Measurements from ENCODE around the gene BMP8B. TPM values are rescaled to one million over a fixed set of nuclear protein-coding genes. Genes with fewer than 3 reads are reported as not detected.

Gene BMP8B
- total RNA-seq, 2 experiments from 2014 or later = 0.12 to 0.14 TPM

DNA sequence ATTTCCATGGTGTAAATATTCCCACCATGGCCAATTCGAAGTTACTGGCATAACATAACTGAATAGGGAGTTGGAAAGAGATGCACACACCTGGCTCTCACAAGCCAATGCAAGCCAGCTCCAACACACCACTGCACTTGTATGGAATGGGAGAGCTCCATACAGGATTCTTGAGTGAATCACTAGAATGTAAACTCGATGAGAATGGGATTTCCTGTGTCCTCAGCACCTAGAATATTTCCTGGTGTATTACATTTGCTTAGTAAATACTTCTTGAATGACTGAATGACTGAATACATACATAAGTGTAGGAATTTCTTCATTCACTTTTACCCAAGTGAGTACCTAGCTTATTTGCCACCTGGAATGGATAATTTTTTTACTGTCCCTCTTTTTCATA is 66.2 kb downstream of the BMP8B start:
- H3K27ac Mint-ChIP-seq = no peak overlapping the region
- CTCF ChIA-PET = interaction anchor here (1.0 to 3.0 kb wide), 4 partner anchors 51 to 117 kb away, joined by 3 to 11 read pairs (median 5); partner anchors contain the start of gene NT5C1A

DNA sequence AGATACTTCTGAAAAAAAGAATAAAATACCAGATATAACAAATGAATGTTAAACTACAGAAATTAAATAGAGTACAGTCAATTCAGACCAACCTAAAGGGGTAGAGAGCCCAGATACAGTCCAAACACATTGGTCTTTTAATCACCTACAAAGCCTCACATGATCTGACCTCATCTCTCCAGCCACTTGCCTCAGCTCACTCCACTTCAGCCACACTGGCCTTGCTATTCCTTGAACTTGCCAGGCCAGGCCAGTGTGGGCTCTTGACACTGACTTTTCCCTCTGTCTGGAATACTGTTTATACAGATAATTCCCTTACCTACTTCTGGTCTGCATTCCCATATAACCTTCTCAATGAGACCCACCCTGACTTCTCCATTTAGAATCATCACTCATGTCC is 67.0 kb downstream of the BMP8B start:
- intact Hi-C loops (cut with micrococcal nuclease) = loop anchor here (10.0 kb wide), 2 partner anchors 317 to 617 kb away; no protein-coding TSS in a partner anchor
- H3K4me3 Mint-ChIP-seq = no peak overlapping the region

More for the DNA sequence above, 66.2 kb downstream of the BMP8B start:
- H3K4me3 Mint-ChIP-seq = no peak overlapping the region
- H3K9me3 Mint-ChIP-seq = no peaks in the 10 kb centered on the region
- H3K4me1 Mint-ChIP-seq (ENCODE audit: low read depth) = peaks cover 4% of the 10 kb centered on the region
- no peak for DNase-seq
- no peaks in the 10 kb centered on the region for H3K36me3 Mint-ChIP-seq (ENCODE audit: low read depth)
- H3K27me3 Mint-ChIP-seq (ENCODE audit: low read depth) = peaks cover 31% of the 10 kb centered on the region
- intact Hi-C loops (cut with micrococcal nuclease) = loop anchor here (10.0 kb wide), 2 partner anchors 318 to 618 kb away; no protein-coding TSS in a partner anchor

DNA sequence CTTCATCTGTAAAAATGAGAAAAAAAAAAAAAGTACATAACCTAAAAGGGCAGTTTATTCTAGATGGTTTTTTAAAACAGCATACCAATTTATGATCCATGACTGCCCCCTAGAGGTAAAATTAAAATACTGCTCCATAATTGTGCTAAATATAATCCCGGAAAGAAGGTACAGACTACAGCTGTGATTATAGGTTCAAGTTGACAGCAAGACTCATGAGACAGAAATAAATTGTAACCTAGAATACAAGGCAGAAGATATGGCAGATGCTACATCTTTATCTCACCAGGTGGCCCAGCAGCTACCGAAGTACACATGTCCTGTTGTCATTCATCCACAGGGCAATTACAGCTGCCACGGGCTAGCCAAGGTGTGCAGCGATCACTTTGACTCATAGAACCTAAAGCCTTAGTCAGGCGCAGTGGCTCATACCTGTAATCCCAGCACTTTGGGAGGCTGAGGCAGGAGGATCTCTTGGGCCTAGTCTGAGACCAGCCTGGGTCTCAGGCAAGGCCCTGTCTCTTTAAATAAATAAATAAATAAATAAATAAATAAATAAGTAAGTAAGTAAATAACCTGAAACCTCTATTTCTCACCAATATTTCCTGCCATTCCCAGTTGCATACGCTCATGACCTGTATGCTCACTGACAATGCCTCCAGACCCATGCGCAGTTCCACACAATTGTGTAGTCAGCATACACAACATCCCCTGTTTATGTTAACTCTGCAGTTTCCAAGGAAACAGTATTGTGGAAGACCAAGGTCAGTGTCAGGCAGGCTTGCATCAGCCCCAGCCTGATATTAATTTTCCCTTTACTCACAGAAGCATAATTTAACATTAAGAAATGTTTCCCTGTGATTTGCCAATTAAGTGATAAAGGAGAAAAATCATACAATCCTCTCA is 68.3 kb downstream of the BMP8B start:
- Mint-ChIP-seq H3K27me3 (ENCODE audit: low read depth) (peaks cover 36% of the 10 kb centered on the region), H3K27ac (no peak overlapping the region), H3K9me3 (no peaks in the 10 kb centered on the region), H3K4me1 (ENCODE audit: low read depth) (no peaks in the 10 kb centered on the region), H3K4me3 (no peak overlapping the region), H3K36me3 (ENCODE audit: low read depth) (no peaks in the 10 kb centered on the region)
- no peak for DNase-seq
- intact Hi-C loops (cut with micrococcal nuclease) = loop anchor here (1.0 to 10.0 kb wide), 5 partner anchors 48 to 616 kb away; partner anchors contain the start of gene NT5C1A
- CTCF ChIA-PET = interaction anchor here (0.6 to 3.3 kb wide), 20 partner anchors 18 to 1700 kb away, joined by 3 to 16 read pairs (median 4); partner anchors contain the start of genes NT5C1A and PPIE

More for the DNA sequence above, 67.0 kb downstream of the BMP8B start:
- CTCF ChIA-PET = interaction anchor here (3.0 to 3.3 kb wide), 2 partner anchors 49 to 116 kb away, joined by 11 to 12 read pairs; partner anchors contain the start of gene NT5C1A
- H3K27ac Mint-ChIP-seq = no peak overlapping the region
- H3K4me1 Mint-ChIP-seq (ENCODE audit: low read depth) = peaks cover under 1% of the 10 kb centered on the region
- no peaks in the 10 kb centered on the region for H3K36me3 Mint-ChIP-seq (ENCODE audit: low read depth)
- no peaks in the 10 kb centered on the region for H3K9me3 Mint-ChIP-seq
- no peak for DNase-seq
- peaks cover 31% of the 10 kb centered on the region for H3K27me3 Mint-ChIP-seq (ENCODE audit: low read depth)

DNA sequence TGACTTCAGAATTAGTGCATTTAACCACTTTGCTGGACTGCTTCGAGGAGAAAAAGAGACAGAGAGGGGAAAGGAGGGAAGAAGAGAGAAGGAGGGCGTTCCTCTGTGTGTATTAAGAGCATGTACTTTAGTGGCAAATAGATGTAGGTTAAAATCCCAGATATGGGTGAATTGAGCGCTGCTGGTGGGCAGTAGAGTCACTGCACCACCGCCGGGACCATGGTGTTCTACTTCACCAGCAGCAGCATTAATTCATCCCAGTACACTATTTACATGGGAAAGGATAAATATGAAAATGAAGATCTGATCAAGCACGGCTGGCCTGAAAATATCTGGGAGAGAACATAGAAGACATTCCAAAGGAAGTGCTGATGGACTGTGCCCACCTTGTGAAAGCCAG is 70.9 kb downstream of the BMP8B start:
- DNase-seq = no peak
- intact Hi-C loops (cut with micrococcal nuclease) = no loop called here
- no peak overlapping the region for H3K27ac Mint-ChIP-seq
- H3K27me3 Mint-ChIP-seq (ENCODE audit: low read depth) = peaks cover 39% of the 10 kb centered on the region
- CTCF ChIA-PET = no interaction called here
- no peaks in the 10 kb centered on the region for H3K9me3 Mint-ChIP-seq
- no peaks in the 10 kb centered on the region for H3K36me3 Mint-ChIP-seq (ENCODE audit: low read depth)
- no peak overlapping the region for H3K4me3 Mint-ChIP-seq
- H3K4me1 Mint-ChIP-seq (ENCODE audit: low read depth) = no peaks in the 10 kb centered on the region

DNA sequence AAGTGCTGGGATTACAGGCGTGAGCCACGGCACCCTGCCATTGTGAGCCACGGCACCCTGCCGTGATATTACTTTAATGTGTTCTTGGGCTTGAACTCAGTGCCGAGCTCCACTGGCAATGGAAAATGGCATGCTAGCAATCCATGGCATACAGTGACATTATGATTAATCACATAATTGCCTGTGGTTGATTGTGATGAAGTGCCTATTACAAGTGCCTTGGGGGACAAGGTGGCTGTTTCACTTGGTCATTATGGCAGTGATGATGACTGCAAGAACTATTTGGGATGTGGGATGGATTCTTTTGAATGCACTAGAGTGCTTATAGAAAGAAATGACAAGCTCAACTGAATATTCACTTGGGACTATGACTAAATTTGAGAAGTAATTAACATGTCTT is 75.1 kb downstream of the BMP8B start:
- CTCF ChIA-PET = interaction anchor here (0.8 to 1.8 kb wide), 3 partner anchors 41 to 107 kb away, joined by 3 to 7 read pairs (median 3); no protein-coding TSS in a partner anchor
- intact Hi-C loops (cut with micrococcal nuclease) = no loop called here
- Mint-ChIP-seq H3K36me3 (ENCODE audit: low read depth) (no peaks in the 10 kb centered on the region), H3K4me1 (ENCODE audit: low read depth) (no peaks in the 10 kb centered on the region), H3K27me3 (ENCODE audit: low read depth) (peaks cover 36% of the 10 kb centered on the region), H3K27ac (no peak overlapping the region), H3K9me3 (no peaks in the 10 kb centered on the region), H3K4me3 (no peak overlapping the region)
- no peak for DNase-seq

DNA sequence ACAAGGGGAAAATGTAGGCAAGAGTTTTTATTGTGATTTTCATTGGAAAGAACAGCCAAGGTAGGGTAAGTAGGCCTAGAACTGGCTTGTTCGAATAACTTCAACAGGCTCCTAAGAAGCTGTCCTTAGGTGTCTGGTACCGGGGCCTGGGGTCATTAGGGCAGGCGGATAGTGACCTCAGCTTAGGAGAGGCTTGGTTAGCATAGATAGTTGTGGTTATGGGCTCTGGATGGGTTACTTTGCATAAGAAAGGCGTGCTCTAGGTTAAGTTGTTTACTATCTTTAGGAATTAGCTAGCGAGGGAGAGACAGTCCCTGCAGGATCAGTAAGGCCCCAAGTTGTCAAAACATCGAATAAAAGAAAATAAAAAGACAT is 76.7 kb downstream of the BMP8B start:
- DNase-seq = no peak
- no peaks in the 10 kb centered on the region for H3K36me3 Mint-ChIP-seq (ENCODE audit: low read depth)
- CTCF ChIA-PET = interaction anchor here (0.7 kb wide), 1 partner anchor 10 kb away, joined by 4 read pairs; no protein-coding TSS in a partner anchor
- peaks cover 24% of the 10 kb centered on the region for H3K27me3 Mint-ChIP-seq (ENCODE audit: low read depth)
- intact Hi-C loops (cut with micrococcal nuclease) = no loop called here
- no peaks in the 10 kb centered on the region for H3K9me3 Mint-ChIP-seq
- no peak overlapping the region for H3K27ac Mint-ChIP-seq
- no peak overlapping the region for H3K4me3 Mint-ChIP-seq
- no peaks in the 10 kb centered on the region for H3K4me1 Mint-ChIP-seq (ENCODE audit: low read depth)

DNA sequence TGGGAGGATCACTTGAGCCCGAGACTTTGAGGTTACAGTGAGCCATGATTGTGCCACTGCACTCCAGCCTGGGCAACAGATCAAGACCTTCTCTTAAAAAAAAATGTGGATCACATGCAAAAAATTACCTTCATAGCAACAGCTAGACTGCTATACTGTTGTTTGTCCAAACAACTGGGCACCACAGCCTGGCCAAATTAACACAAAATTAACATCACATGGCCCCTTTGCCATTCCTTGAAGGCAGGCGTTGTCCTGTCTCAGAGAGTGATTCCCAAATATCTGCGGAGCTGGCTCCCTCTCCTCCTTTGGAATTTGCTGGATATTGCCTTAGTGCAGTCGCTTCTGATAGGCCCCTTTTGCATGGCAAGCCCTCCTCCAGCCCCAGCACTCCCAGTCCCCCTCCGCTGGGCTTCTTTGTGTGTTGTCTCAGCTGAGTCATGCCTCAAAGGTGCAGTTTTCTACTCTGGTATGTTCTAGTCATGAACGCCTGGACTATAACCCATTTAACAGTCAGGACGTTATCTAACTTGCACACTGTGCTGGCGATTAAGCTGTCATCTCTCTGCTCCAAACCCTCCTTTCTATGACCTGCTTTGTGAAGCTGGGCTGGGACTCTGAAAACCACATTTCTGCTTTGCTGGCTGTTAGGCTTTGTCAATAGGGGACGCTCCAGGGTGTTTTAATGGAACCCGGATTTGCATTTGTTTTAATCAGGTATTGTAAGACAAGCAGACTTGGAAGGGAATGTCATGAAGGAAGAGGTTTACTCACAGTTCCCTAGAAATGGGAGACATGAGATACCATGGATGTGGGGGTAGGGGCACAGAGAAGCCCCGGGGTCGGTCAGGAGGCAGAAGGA is 77.3 kb downstream of the BMP8B start:
- Mint-ChIP-seq H3K27me3 (ENCODE audit: low read depth) (peaks cover 17% of the 10 kb centered on the region), H3K4me3 (no peak overlapping the region), H3K27ac (no peak overlapping the region), H3K36me3 (ENCODE audit: low read depth) (no peaks in the 10 kb centered on the region), H3K9me3 (no peaks in the 10 kb centered on the region), H3K4me1 (ENCODE audit: low read depth) (no peaks in the 10 kb centered on the region)
- CTCF ChIA-PET = interaction anchor here (0.7 to 1.0 kb wide), 2 partner anchors 10 to 99 kb away, joined by 3 to 4 read pairs; no protein-coding TSS in a partner anchor
- no peak for DNase-seq
- intact Hi-C loops (cut with micrococcal nuclease) = no loop called here

DNA sequence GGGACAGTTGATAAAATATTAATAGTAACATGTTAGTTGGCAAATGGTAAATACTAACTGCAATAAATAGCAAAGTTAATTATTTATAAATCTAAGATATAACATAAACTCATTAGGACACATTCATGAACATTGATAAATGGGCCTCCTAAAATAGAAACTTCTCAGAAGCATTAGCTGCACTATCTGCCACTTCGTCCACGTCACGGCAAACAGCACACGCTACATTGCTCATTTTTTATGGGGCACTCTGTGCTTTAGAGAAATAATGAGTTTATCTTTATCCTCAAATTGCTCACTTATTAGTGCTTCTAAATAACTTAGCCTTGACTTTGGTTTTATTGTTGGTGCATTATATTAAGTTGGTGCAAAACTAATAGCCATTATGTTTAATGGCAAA is 81.2 kb downstream of the BMP8B start:
- DNase-seq = no peak
- Mint-ChIP-seq H3K27me3 (ENCODE audit: low read depth) (peaks cover 3% of the 10 kb centered on the region), H3K4me3 (no peak overlapping the region), H3K27ac (no peak overlapping the region), H3K9me3 (no peaks in the 10 kb centered on the region), H3K36me3 (ENCODE audit: low read depth) (no peaks in the 10 kb centered on the region), H3K4me1 (ENCODE audit: low read depth) (no peaks in the 10 kb centered on the region)
- intact Hi-C loops (cut with micrococcal nuclease) = no loop called here
- CTCF ChIA-PET = no interaction called here

Other genes starting within 250 kb of the BMP8B start
- gene PABPC4, start 212.1 kb downstream of the BMP8B start, total RNA-seq = 100 to 1,000 TPM; 328 to 353 TPM
- gene HEYL, start 149.2 kb downstream of the BMP8B start, total RNA-seq = under 1 TPM; 0.15 to 0.17 TPM
- not detected for gene NT5C1A, start 116.8 kb downstream of the BMP8B start, total RNA-seq
- under 1 TPM; 0.43 to 0.52 TPM for gene HPCAL4, start 97.4 kb downstream of the BMP8B start, total RNA-seq
- 10 to 100 TPM; 73.8 to 75.6 TPM for gene PPIE, start 50.0 kb downstream of the BMP8B start, total RNA-seq
- gene OXCT2, start 17.5 kb downstream of the BMP8B start, total RNA-seq = under 1 TPM; 0.52 to 0.67 TPM
- 10 to 100 TPM; 18.6 TPM for gene TRIT1, start 94.6 kb upstream of the BMP8B start, total RNA-seq
- gene MYCL, start 113.1 kb upstream of the BMP8B start, total RNA-seq = under 1 TPM in 1 of 2 experiments, not detected in 1; 0.19 TPM
- 1 to 10 TPM; 4.0 to 4.5 TPM for gene MFSD2A, start 166.3 kb upstream of the BMP8B start, total RNA-seq